H9 (cell line): ENCODE measurements around the gene EPN3. TPM values are rescaled to one million over a fixed set of nuclear protein-coding genes. Genes with fewer than 3 reads are reported as not detected.

Source experiments
- DNase-seq: peaks from one replicate; pipeline ENCODE4 v3.0.0-alpha.2; 2017
- H2AFZ ChIP-seq: one replicate; pipeline ENCODE4 v1.6.1; 2013; ENCODE audit warnings: mild to moderate bottlenecking, low read length, control low read depth, moderate library complexity
- H2AK5ac ChIP-seq: 2 replicates; pipeline ENCODE4 v1.6.1; 2013; ENCODE audit warnings: low read length, control low read depth, mixed read lengths; ENCODE audit not compliant: insufficient read length
- H2BK120ac ChIP-seq: one replicate; pipeline ENCODE4 v1.6.1; 2013; ENCODE audit warnings: low read depth, mild to moderate bottlenecking, low read length, control low read depth, inconsistent platforms; ENCODE audit not compliant: poor library complexity, severe bottlenecking
- H2BK12ac ChIP-seq: 2 replicates; pipeline ENCODE4 v1.6.1; 2013; ENCODE audit warnings: low read length, control low read depth, mixed read lengths, low read depth; ENCODE audit not compliant: insufficient read length
- H2BK15ac ChIP-seq: 2 replicates; pipeline ENCODE4 v1.6.1; 2013; ENCODE audit warnings: low read depth, low read length, control low read depth
- H2BK20ac ChIP-seq: one replicate; pipeline ENCODE4 v1.6.1; 2013; ENCODE audit warnings: low read depth, mild to moderate bottlenecking, low read length, control low read depth, inconsistent platforms; ENCODE audit not compliant: poor library complexity, severe bottlenecking
- H2BK5ac ChIP-seq: 2 replicates; pipeline ENCODE4 v1.6.1; 2013; ENCODE audit warnings: low read length, control low read depth, mixed read lengths; ENCODE audit not compliant: insufficient read length
- H3K14ac ChIP-seq: 2 replicates; pipeline ENCODE4 v1.6.1; 2013; ENCODE audit warnings: low read length, control low read depth; ENCODE audit not compliant: insufficient read depth
- H3K18ac ChIP-seq: 2 replicates; pipeline ENCODE4 v1.6.1; 2013; ENCODE audit warnings: low read depth, mild to moderate bottlenecking, mixed read lengths, low read length, control low read depth; ENCODE audit not compliant: insufficient read length
- H3K23ac ChIP-seq: 2 replicates; pipeline ENCODE4 v1.6.1; 2013; ENCODE audit warnings: low read length, control low read depth, mixed read lengths, low read depth; ENCODE audit not compliant: insufficient read length
- H3K23me2 ChIP-seq: 2 replicates; pipeline ENCODE4 v1.6.1; 2013; ENCODE audit warnings: low read depth, mild to moderate bottlenecking, mixed read lengths, low read length, control low read depth; ENCODE audit not compliant: insufficient read length, poor library complexity, severe bottlenecking
- H3K27ac ChIP-seq: 2 replicates; pipeline ENCODE4 v1.5.1; 2013; ENCODE audit warnings: low read length, control low read depth, mixed read lengths, low read depth; ENCODE audit not compliant: insufficient read length
- H3K27me3 ChIP-seq: 2 replicates; pipeline ENCODE4 v1.6.1; 2013; ENCODE audit warnings: low read length, control low read depth, inconsistent platforms; ENCODE audit not compliant: insufficient read depth
- H3K4ac ChIP-seq: 2 replicates; pipeline ENCODE4 v1.6.1; 2013; ENCODE audit warnings: low read depth, mild to moderate bottlenecking, control low read depth, inconsistent platforms, low read length, moderate library complexity
- H3K4me1 ChIP-seq: 2 replicates; pipeline ENCODE4 v1.6.1; 2013; ENCODE audit warnings: low read length, control low read depth, inconsistent platforms; ENCODE audit not compliant: insufficient read depth
- H3K4me2 ChIP-seq: 2 replicates; pipeline ENCODE4 v1.6.1; 2013; ENCODE audit warnings: low read length, control low read depth, mixed read lengths; ENCODE audit not compliant: insufficient read length, insufficient read depth
- H3K56ac ChIP-seq: 2 replicates; pipeline ENCODE4 v1.6.1; 2013; ENCODE audit warnings: low read depth, mild to moderate bottlenecking, mixed read lengths, low read length, control low read depth; ENCODE audit not compliant: insufficient read length
- H3K79me1 ChIP-seq: 2 replicates; pipeline ENCODE4 v1.6.1; 2013; ENCODE audit warnings: low read depth, mild to moderate bottlenecking, moderate library complexity, low read length, control low read depth, inconsistent platforms; ENCODE audit not compliant: insufficient read depth, poor library complexity, severe bottlenecking
- H3K79me2 ChIP-seq: 2 replicates; pipeline ENCODE4 v1.6.1; 2013; ENCODE audit warnings: low read length, control low read depth, inconsistent platforms; ENCODE audit not compliant: insufficient read depth
- H3K9ac ChIP-seq: 2 replicates; pipeline ENCODE4 v1.6.1; 2013; ENCODE audit warnings: low read length, control low read depth, mixed read lengths; ENCODE audit not compliant: insufficient read length; ENCODE audit errors: extremely low read depth
- H3K9me3 ChIP-seq: one replicate; pipeline ENCODE4 v1.6.1; 2013; ENCODE audit warnings: low read depth, low read length, inconsistent platforms; ENCODE audit not compliant: control insufficient read depth
- H3T11ph ChIP-seq: one replicate; pipeline ENCODE4 v1.6.1; 2013; ENCODE audit warnings: mild to moderate bottlenecking, low read length, control low read depth, inconsistent platforms
- H4K20me1 ChIP-seq: one replicate; pipeline ENCODE4 v1.6.1; 2013; ENCODE audit not compliant: control insufficient read depth, insufficient read length, insufficient read depth
- H4K5ac ChIP-seq: 2 replicates; pipeline ENCODE4 v1.6.1; 2013; ENCODE audit warnings: low read depth, mild to moderate bottlenecking, mixed read lengths, low read length, control low read depth; ENCODE audit not compliant: insufficient read length
- H4K8ac ChIP-seq: replicated peaks from 2 replicates; pipeline ENCODE4 v1.6.1; 2013; ENCODE audit warnings: low read length, control low read depth, mixed read lengths, low read depth; ENCODE audit not compliant: insufficient read length
- H4K91ac ChIP-seq: 2 replicates; pipeline ENCODE4 v1.6.1; 2013; ENCODE audit warnings: low read depth, mild to moderate bottlenecking, moderate library complexity, mixed read lengths, low read length, control low read depth; ENCODE audit not compliant: insufficient read length
- H3K27ac Mint-ChIP-seq, 3 experiments: 2 replicates in 2 of 3; 3 replicates in 1 of 3; pipeline ENCODE4 v1.8.0; 2020 to 2021; ENCODE audit warnings: mixed read lengths in 3 of 3, mild to moderate bottlenecking in 1 of 3, moderate library complexity in 1 of 3
- H3K27me3 Mint-ChIP-seq: 2 replicates; pipeline ENCODE4 v1.8.0; 2021; ENCODE audit warnings: low read depth, mild to moderate bottlenecking, moderate library complexity, mixed read lengths
- H3K36me3 Mint-ChIP-seq, 3 experiments: 2 replicates in 2 of 3; 3 replicates in 1 of 3; pipeline ENCODE4 v1.8.0; 2020 to 2021; ENCODE audit warnings: low read depth in 3 of 3, mixed read lengths in 3 of 3; ENCODE audit not compliant: insufficient read depth in 1 of 3
- H3K4me1 Mint-ChIP-seq, 2 experiments: 2 replicates each; pipeline ENCODE4 v1.8.0; 2020; ENCODE audit warnings: mixed read lengths in 2 of 2
- H3K4me3 Mint-ChIP-seq, 2 experiments: 2 replicates in 1 of 2; 3 replicates in 1 of 2; pipeline ENCODE4 v1.8.0; 2020 to 2021; ENCODE audit warnings: mild to moderate bottlenecking in 2 of 2, mixed read lengths in 2 of 2, moderate library complexity in 1 of 2
- H3K9me3 Mint-ChIP-seq, 2 experiments: 2 replicates in 1 of 2; 3 replicates in 1 of 2; pipeline ENCODE4 v1.8.0; 2020; ENCODE audit warnings: mild to moderate bottlenecking in 2 of 2, mixed read lengths in 2 of 2, moderate library complexity in 1 of 2
- CTCF ChIP-seq: fragments of 200-600 bp; sonication (generic); conservative IDR thresholded peaks from 3 replicates; pipeline ENCODE4 v1.8.0; 2021; ENCODE audit warnings: antibody characterized with exemption, mild to moderate bottlenecking
- WGBS: extraction: QIAGEN DNeasy Blood & Tissue Kit; methylation state at CpG from one replicate; pipeline ENCODE4 v1.1.7; 2013; ENCODE audit warnings: missing lambda C conversion rate, low lambda C conversion rate, mixed read lengths; ENCODE audit not compliant: insufficient read length; ENCODE audit errors: extremely low coverage; 5-methylcytosine and 5-hydroxymethylcytosine counted together
- total RNA-seq: library from RNA; stranded (reverse); gene quantifications from 2 replicates; pipeline ENCODE4 v1.2.1, GENCODE V29; 2021

The EPN3 gene
- total RNA-seq, 1 experiment from 2014 or later, result 1.9 TPM

- H3K9me3 ChIP-seq, result no peaks in the 10 kb centered on the region
- H3K9me3 Mint-ChIP-seq, result no peaks in the 10 kb centered on the region
- WGBS, result no CpG with 5 or more reads among the region's 20 CpGs
- no peak overlapping the region for H3K4ac ChIP-seq
- H4K5ac ChIP-seq, result no peak overlapping the region
- no peak overlapping the region for H2BK120ac ChIP-seq
- peaks cover 31 to 46% of the 10 kb centered on the region in 2 experiments for H3K4me1 Mint-ChIP-seq
- no peak overlapping the region for H2BK12ac ChIP-seq
- no peak overlapping the region for H3K23ac ChIP-seq
- no peak overlapping the region for H2AK5ac ChIP-seq
- no peak overlapping the region for H3T11ph ChIP-seq
- H2BK5ac ChIP-seq, result no peak overlapping the region
- peak overlapping the region in 1 of 2 experiments; percentile 5; a peak in 1 of 5 replicates for H3K4me3 Mint-ChIP-seq
- H3K23me2 ChIP-seq, result peaks cover 12% of the 10 kb centered on the region
- no peak overlapping the region for H2BK20ac ChIP-seq
- no peak overlapping the region for H3K9ac ChIP-seq
- H3K27ac ChIP-seq, result no peak overlapping the region
- H3K4me1 ChIP-seq, result peaks cover 4% of the 10 kb centered on the region; the same call in 1 of the 2 replicates
- no peaks in the 10 kb centered on the region for H3K79me2 ChIP-seq
- H3K79me1 ChIP-seq, result no peaks in the 10 kb centered on the region
- H3K4me2 ChIP-seq, result no peak overlapping the region
- peaks cover 0 to 5% (median 0%) of the 10 kb centered on the region in 3 experiments; a peak in 3 of 7 replicates for H3K36me3 Mint-ChIP-seq
- peaks cover 26% of the 10 kb centered on the region for H3K27me3 Mint-ChIP-seq
- H2AFZ ChIP-seq, result no peak overlapping the region
- H3K14ac ChIP-seq, result no peak overlapping the region
- no peaks in the 10 kb centered on the region for H4K20me1 ChIP-seq
- no peak for TF ChIP-seq CTCF
- H4K91ac ChIP-seq, result no peak overlapping the region
- no peak overlapping the region for H4K8ac ChIP-seq
- H3K56ac ChIP-seq, result no peak overlapping the region
- no peak overlapping the region for H3K27ac Mint-ChIP-seq
- H3K18ac ChIP-seq, result no peak overlapping the region
- no peak overlapping the region for H2BK15ac ChIP-seq
- H3K27me3 ChIP-seq, result no peaks in the 10 kb centered on the region; the same call in 1 of the 2 replicates
- DNase-seq, result peak; percentile 46
These were observed 6.2 kb downstream of the EPN3 start for GRCh38 chr17:50538549-50539410.
